ENCODE measurements around the gene AQP7. TPM values are rescaled to one million over a fixed set of nuclear protein-coding genes. Genes with fewer than 3 reads are reported as not detected.
A peak's percentile ranks its signal among the peaks of the same experiment; 100 is the strongest.

AQP7 gene
- total RNA-seq, 1 experiment from 2014 or later: 0.59 TPM

DNA sequence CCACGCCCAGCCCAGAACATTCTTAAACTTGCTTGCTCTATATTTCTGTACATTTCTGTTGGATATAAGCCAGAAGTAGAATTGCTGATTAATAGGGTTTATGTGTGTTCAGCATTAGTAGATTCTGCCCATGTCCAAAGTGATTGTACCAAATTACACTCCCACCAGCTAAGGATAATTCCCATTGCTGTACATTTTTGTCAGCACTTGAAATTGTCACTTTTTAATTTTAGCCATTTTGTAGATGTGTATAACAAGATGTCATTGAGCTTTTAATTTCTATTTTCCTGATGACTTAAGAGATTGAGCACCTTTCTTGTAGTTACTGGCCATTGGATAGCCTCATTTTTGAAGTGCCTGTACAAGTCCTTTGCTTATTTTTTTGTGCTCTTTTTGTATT lies 46.4 kb downstream of the AQP7 start:
- TF ChIP-seq CTCF (conservative IDR thresholded peaks at IDR 0.05) (no peak), EZH2 (IDR thresholded peaks at IDR 0.05; ENCODE audit: low read depth) (no peak)
- POLR2A ChIA-PET (ENCODE audit: unreplicated experiment): no interaction called here

GRCh38 chr9:33354651-33355211 lies 47.6 kb downstream of the AQP7 start:
- ChIA-PET CTCF (no interaction called here), POLR2A (ENCODE audit: unreplicated experiment) (interaction anchor here (0.6 to 0.7 kb wide), 2 partner anchors 24 to 58 kb away, joined by 5 read pairs; no protein-coding TSS in a partner anchor)
- Histone ChIP-seq H3K9me3 (ENCODE audit: insufficient read depth, low read depth) (no peaks in the 10 kb centered on the region), H3K4me3 (no peak overlapping the region), H4K20me1 (ENCODE audit: insufficient read depth) (no peaks in the 10 kb centered on the region), H2AFZ (no peak overlapping the region), H3K4me2 (no peak overlapping the region), H3K79me2 (ENCODE audit: low read depth) (no peaks in the 10 kb centered on the region), H3K9me2 (ENCODE audit: insufficient read depth) (no peaks in the 10 kb centered on the region), H3K27me3 (ENCODE audit: insufficient read depth, low read depth) (no peaks in the 10 kb centered on the region), H3F3A (ENCODE audit: insufficient read depth, low read depth) (peaks cover 20% of the 10 kb centered on the region), H3K4me1 (replicated peaks; ENCODE audit: insufficient read depth) (peaks cover 19% of the 10 kb centered on the region), H3K36me3 (ENCODE audit: low read depth) (no peaks in the 10 kb centered on the region), H3K27ac (no peak overlapping the region)
- DNase-seq: peak in 1 of 2 experiments; percentile 72
- intact Hi-C loops (cut with micrococcal nuclease; ENCODE audit: unreplicated experiment): no loop called here
- BruUV-seq (replicated peaks): no TSS peak
- no peak for TF ChIP-seq CTCF (conservative IDR thresholded peaks at IDR 0.05)
- TF ChIP-seq EZH2 (IDR thresholded peaks at IDR 0.05; ENCODE audit: low read depth): no peak

More for the DNA sequence above, 46.4 kb downstream of the AQP7 start:
- no peaks in the 10 kb centered on the region for H3K9me2 ChIP-seq (ENCODE audit: insufficient read depth)
- H3K4me2 ChIP-seq: no peak overlapping the region
- H4K20me1 ChIP-seq (ENCODE audit: insufficient read depth): no peaks in the 10 kb centered on the region
- no peaks in the 10 kb centered on the region for H3K9me3 ChIP-seq (ENCODE audit: insufficient read depth, low read depth)
- intact Hi-C loops (cut with micrococcal nuclease; ENCODE audit: unreplicated experiment): no loop called here
- peaks cover 9% of the 10 kb centered on the region; the same call in 1 of the 2 replicates for H3F3A ChIP-seq (ENCODE audit: insufficient read depth, low read depth)
- H3K4me3 ChIP-seq: no peak overlapping the region
- H2AFZ ChIP-seq: no peak overlapping the region
- no peaks in the 10 kb centered on the region for H3K79me2 ChIP-seq (ENCODE audit: low read depth)
- H3K27ac ChIP-seq: no peak overlapping the region
- H3K27me3 ChIP-seq (ENCODE audit: insufficient read depth, low read depth): no peaks in the 10 kb centered on the region
- no peak for DNase-seq
- BruUV-seq (replicated peaks): no TSS peak
- CTCF ChIA-PET: no interaction called here
- H3K4me1 ChIP-seq (replicated peaks; ENCODE audit: insufficient read depth): 0 out of 2 replicates have a peak, but pooled peaks cover 7% of the 10 kb centered on the region
- no peaks in the 10 kb centered on the region for H3K36me3 ChIP-seq (ENCODE audit: low read depth)

DNA sequence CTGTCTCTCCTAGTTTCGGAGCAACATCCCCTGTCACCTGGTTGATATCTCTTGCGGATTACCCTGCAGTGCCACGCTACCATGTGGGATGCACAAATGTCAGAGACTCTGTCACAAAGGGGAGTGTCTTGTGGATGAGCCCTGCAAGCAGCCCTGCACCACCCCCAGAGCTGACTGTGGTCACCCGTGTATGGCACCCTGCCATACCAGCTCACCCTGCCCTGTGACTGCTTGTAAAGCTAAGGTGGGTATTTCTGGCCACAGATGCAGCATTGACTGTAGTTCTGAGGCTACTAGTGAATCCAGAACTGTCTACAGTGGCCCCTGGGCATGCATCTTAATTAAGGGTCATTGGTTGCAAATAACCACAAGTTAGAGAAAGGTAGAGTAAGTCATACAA lies 50.8 kb downstream of the AQP7 start:
- H3K27ac ChIP-seq: no peak overlapping the region
- H3K79me2 ChIP-seq (ENCODE audit: low read depth): 0 out of 2 replicates have a peak, but pooled peaks cover 4% of the 10 kb centered on the region
- H3K36me3 ChIP-seq (ENCODE audit: low read depth): no peaks in the 10 kb centered on the region
- CTCF ChIA-PET: interaction anchor here (0.7 kb wide), 1 partner anchor 870 kb away, joined by 3 read pairs; no protein-coding TSS in a partner anchor
- intact Hi-C loops (cut with micrococcal nuclease; ENCODE audit: unreplicated experiment): loop anchor here (2.0 kb wide), 1 partner anchor 31 kb away; no protein-coding TSS in a partner anchor
- H3K9me2 ChIP-seq (ENCODE audit: insufficient read depth): no peaks in the 10 kb centered on the region
- H3K4me1 ChIP-seq (replicated peaks; ENCODE audit: insufficient read depth): peaks cover 22% of the 10 kb centered on the region
- H4K20me1 ChIP-seq (ENCODE audit: insufficient read depth): no peaks in the 10 kb centered on the region
- POLR2A ChIA-PET (ENCODE audit: unreplicated experiment): interaction anchor here (0.7 kb wide), 1 partner anchor 123 kb away, joined by 5 read pairs; no protein-coding TSS in a partner anchor
- BruUV-seq (replicated peaks): no TSS peak
- TF ChIP-seq EZH2 (IDR thresholded peaks at IDR 0.05; ENCODE audit: low read depth) (no peak), CTCF (conservative IDR thresholded peaks at IDR 0.05) (no peak)
- H3K27me3 ChIP-seq (ENCODE audit: insufficient read depth, low read depth): no peaks in the 10 kb centered on the region
- no peak overlapping the region for H3K4me2 ChIP-seq
- H3F3A ChIP-seq (ENCODE audit: insufficient read depth, low read depth): peaks cover 23% of the 10 kb centered on the region
- H3K4me3 ChIP-seq: no peak overlapping the region
- H2AFZ ChIP-seq: no peak overlapping the region
- no peaks in the 10 kb centered on the region for H3K9me3 ChIP-seq (ENCODE audit: insufficient read depth, low read depth)
- DNase-seq: no peak
